Measurements from ENCODE around the gene GRIFIN. TPM values are rescaled to one million over a fixed set of nuclear protein-coding genes. Genes with fewer than 3 reads are reported as not detected.

GRIFIN gene
- total and polyA plus RNA-seq, 2 donors (not counting 1 experiment from before 2014, with no cell fraction given), result not detected

DNA sequence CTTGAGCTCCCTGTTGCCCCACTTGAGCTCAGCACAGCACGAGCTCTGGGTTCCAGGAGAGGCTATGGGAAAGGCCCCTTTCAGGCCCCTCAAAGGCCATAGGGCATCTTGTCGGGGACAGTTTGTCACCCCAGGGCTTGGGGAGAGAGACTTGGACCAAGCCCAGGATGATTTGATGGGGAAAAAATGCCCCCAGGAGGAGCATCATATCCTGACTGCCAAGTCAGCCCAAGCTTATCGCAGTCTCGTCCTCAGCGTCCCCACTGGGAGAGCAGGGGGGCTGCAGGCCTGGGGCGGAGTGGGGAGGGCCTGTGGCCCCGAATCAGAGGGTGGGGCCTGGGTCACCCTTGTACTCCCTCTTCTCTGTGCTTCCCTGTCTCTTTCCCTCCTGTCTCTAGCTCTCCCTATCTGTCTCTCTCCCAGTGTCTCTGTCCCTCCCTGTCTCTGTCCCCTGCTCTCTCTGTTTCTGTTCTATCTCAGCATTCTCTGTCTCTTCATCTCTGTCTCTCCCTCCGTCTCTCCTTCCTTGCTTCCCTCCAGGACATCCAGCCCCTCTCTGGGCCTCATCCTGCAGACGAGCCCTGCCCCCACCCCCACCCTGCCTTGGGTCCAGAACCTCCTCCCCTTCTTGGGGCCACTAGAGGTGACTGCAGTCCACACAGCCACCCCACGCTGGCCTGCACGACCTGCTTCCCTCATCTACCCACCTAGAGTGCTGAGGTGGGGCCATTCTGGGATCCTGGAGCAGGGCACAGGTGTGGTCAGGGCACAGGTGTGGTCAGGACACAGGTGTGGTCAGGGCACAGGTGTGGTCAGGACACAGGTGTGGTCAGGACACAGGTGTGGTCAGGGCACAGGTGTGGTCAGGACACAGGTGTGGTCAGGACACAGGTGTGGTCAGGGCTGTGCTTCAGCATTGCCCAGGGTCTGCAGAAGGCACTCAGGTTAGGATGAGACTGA lies 17.3 kb upstream of the GRIFIN start:
- Histone ChIP-seq H4K20me1 (ENCODE audit: control insufficient read depth, insufficient read depth, low read length, poor library complexity, severe bottlenecking) (no peaks in the 10 kb centered on the region), H3K4me1 (ENCODE audit: control insufficient read depth in 2 of 2, insufficient read depth in 2 of 2, low read length in 2 of 2) (peaks cover 9 to 18% of the 10 kb centered on the region in 2 donors), H2AFZ (ENCODE audit: insufficient read depth, low read depth, low read length, poor library complexity, severe bottlenecking) (no peak overlapping the region), H3K9me3 (ENCODE audit: control extremely low read depth in 1 of 3, control insufficient read depth in 2 of 3, insufficient read depth in 1 of 3, low read length in 2 of 3) (peaks cover 0 to 14% (median 0%) of the 10 kb centered on the region in 3 donors), H3K79me2 (ENCODE audit: control insufficient read depth, insufficient read depth, low read length) (no peaks in the 10 kb centered on the region), H3K36me3 (replicated peaks in 1 of 2; ENCODE audit: control extremely low read depth in 1 of 2, control insufficient read depth in 1 of 2, extremely low read depth in 1 of 2, insufficient read depth in 2 of 2, low read length in 1 of 2) (no peaks in the 10 kb centered on the region), H3K4me3 (ENCODE audit: control extremely low read depth in 1 of 5, extremely low read depth in 1 of 5, insufficient read depth in 1 of 5, low read depth in 2 of 5, low read length in 4 of 5) (no peak overlapping the region), H3K9ac (ENCODE audit: low read length) (no peak overlapping the region), H3K4me2 (replicated peaks; ENCODE audit: low read depth, low read length, poor library complexity, severe bottlenecking) (no peak overlapping the region), H3K27me3 (replicated peaks in 1 of 4; ENCODE audit: control extremely low read depth in 1 of 4, control insufficient read depth in 3 of 4, insufficient read depth in 4 of 4, low read length in 3 of 4) (peaks cover 0 to 36% (median 10%) of the 10 kb centered on the region in 4 experiments), H3K27ac (ENCODE audit: low read length in 2 of 2) (no peak overlapping the region)
- intact Hi-C loops (cut with micrococcal nuclease), result no loop called here
- WGBS (ENCODE audit: insufficient coverage), result 77% methylated on average over 7 of the region's 11 CpGs
- peaks cover 6% of the 10 kb centered on the region for H3K4me1 Mint-ChIP-seq
- H3K4me3 Mint-ChIP-seq, result no peak overlapping the region
- H3K27me3 Mint-ChIP-seq, result peaks cover 15% of the 10 kb centered on the region
- CTCF ChIA-PET, result no interaction called here
- ATAC-seq (ENCODE audit: low read depth), result no peak
- DNase-seq, result no peak
- H3K27ac Mint-ChIP-seq, result peak overlapping the region; percentile 17
- no peak for TF ChIP-seq EZH2 (IDR thresholded peaks at IDR 0.05; ENCODE audit: borderline replicate concordance, insufficient read depth, low read depth, low read length, poor library complexity, severe bottlenecking)
- TF ChIP-seq, protein P1, sequence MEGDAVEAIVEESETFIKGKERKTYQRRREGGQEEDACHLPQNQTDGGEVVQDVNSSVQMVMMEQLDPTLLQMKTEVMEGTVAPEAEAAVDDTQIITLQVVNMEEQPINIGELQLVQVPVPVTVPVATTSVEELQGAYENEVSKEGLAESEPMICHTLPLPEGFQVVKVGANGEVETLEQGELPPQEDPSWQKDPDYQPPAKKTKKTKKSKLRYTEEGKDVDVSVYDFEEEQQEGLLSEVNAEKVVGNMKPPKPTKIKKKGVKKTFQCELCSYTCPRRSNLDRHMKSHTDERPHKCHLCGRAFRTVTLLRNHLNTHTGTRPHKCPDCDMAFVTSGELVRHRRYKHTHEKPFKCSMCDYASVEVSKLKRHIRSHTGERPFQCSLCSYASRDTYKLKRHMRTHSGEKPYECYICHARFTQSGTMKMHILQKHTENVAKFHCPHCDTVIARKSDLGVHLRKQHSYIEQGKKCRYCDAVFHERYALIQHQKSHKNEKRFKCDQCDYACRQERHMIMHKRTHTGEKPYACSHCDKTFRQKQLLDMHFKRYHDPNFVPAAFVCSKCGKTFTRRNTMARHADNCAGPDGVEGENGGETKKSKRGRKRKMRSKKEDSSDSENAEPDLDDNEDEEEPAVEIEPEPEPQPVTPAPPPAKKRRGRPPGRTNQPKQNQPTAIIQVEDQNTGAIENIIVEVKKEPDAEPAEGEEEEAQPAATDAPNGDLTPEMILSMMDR (IDR thresholded peaks at IDR 0.05), result no peak
- H3K9me3 Mint-ChIP-seq (ENCODE audit: insufficient read depth), result no peaks in the 10 kb centered on the region
- POLR2A ChIA-PET, result no interaction called here

DNA sequence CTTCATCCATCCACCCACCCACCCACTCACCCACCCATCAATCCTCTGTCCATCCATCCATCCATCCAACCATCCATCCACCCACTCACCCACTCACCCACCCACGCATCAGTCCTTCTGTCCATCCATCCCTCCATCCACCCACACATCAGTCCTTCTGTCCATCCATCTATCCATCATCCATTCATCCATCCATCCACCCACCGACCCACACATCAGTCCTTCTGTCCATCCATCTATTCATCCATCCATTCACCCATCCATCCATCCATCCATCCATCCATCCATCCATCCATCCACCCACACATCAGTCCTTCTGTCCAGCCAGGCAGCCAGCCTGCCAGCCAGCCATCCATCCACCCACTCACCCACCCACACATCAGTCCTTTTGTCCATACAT lies 15.8 kb upstream of the GRIFIN start:
- no peak overlapping the region for H3K27ac ChIP-seq (ENCODE audit: low read length in 2 of 2)
- CTCF ChIA-PET, result no interaction called here
- H3K27ac Mint-ChIP-seq, result no peak overlapping the region

More for the DNA sequence above, 15.8 kb upstream of the GRIFIN start:
- no peak overlapping the region for H2AFZ ChIP-seq (ENCODE audit: insufficient read depth, low read depth, low read length, poor library complexity, severe bottlenecking)
- H3K9me3 Mint-ChIP-seq (ENCODE audit: insufficient read depth), result no peaks in the 10 kb centered on the region
- H3K36me3 ChIP-seq (replicated peaks in 1 of 2; ENCODE audit: control extremely low read depth in 1 of 2, control insufficient read depth in 1 of 2, extremely low read depth in 1 of 2, insufficient read depth in 2 of 2, low read length in 1 of 2), result no peaks in the 10 kb centered on the region
- peaks cover 0 to 34% (median 2%) of the 10 kb centered on the region in 4 experiments for H3K27me3 ChIP-seq (replicated peaks in 1 of 4; ENCODE audit: control extremely low read depth in 1 of 4, control insufficient read depth in 3 of 4, insufficient read depth in 4 of 4, low read length in 3 of 4)
- peaks cover 10% of the 10 kb centered on the region for H3K27me3 Mint-ChIP-seq
- WGBS (ENCODE audit: insufficient coverage), result 79% methylated on average over 2 of the region's 2 CpGs
- TF ChIP-seq, protein P1 (IDR thresholded peaks at IDR 0.05), result no peak
- TF ChIP-seq EZH2 (IDR thresholded peaks at IDR 0.05; ENCODE audit: borderline replicate concordance, insufficient read depth, low read depth, low read length, poor library complexity, severe bottlenecking), result no peak
- H3K4me1 ChIP-seq (ENCODE audit: control insufficient read depth in 2 of 2, insufficient read depth in 2 of 2, low read length in 2 of 2), result peaks cover 0 to 6% of the 10 kb centered on the region in 2 donors
- H4K20me1 ChIP-seq (ENCODE audit: control insufficient read depth, insufficient read depth, low read length, poor library complexity, severe bottlenecking), result no peaks in the 10 kb centered on the region
- no peak overlapping the region for H3K4me3 ChIP-seq (ENCODE audit: control extremely low read depth in 1 of 5, extremely low read depth in 1 of 5, insufficient read depth in 1 of 5, low read depth in 2 of 5, low read length in 4 of 5)
- intact Hi-C loops (cut with micrococcal nuclease), result no loop called here
- ATAC-seq (ENCODE audit: low read depth), result no peak
- POLR2A ChIA-PET, result no interaction called here
- no peak overlapping the region for H3K4me2 ChIP-seq (replicated peaks; ENCODE audit: low read depth, low read length, poor library complexity, severe bottlenecking)
- H3K4me3 Mint-ChIP-seq, result no peak overlapping the region
- no peak for DNase-seq
- H3K9me3 ChIP-seq (ENCODE audit: control extremely low read depth in 1 of 3, control insufficient read depth in 2 of 3, insufficient read depth in 1 of 3, low read length in 2 of 3), result peaks cover 0 to 13% (median 0%) of the 10 kb centered on the region in 3 donors
- H3K4me1 Mint-ChIP-seq, result peaks cover 2% of the 10 kb centered on the region
- H3K79me2 ChIP-seq (ENCODE audit: control insufficient read depth, insufficient read depth, low read length), result no peaks in the 10 kb centered on the region
- H3K9ac ChIP-seq (ENCODE audit: low read length), result no peak overlapping the region
